Spleen (tissue), 11 donors: ENCODE measurements around the gene CYLD. TPM values are rescaled to one million over a fixed set of nuclear protein-coding genes. Genes with fewer than 3 reads are reported as not detected.

Experiments
- DNase-seq: peaks from one replicate; pipeline ENCODE4 v3.0.0-alpha.2; 2020
- H3K27ac ChIP-seq, 8 donors: fragments of 200-600 bp; sonication (generic) in 7 of 8; 1 replicate in 4 of 8; 2 replicates in 4 of 8; pipeline versions ENCODE4 v1.5.0 to v1.8.0; 2016 to 2021; ENCODE audit warnings: inconsistent platforms in 4 of 8, mild to moderate bottlenecking in 4 of 8, moderate library complexity in 1 of 8
- H3K27me3 ChIP-seq, 7 donors: fragments of 200-600 bp; sonication (generic) in 6 of 7; replicated peaks in 1 of 7; 1 replicate in 4 of 7; 2 replicates in 3 of 7; pipeline versions ENCODE4 v1.5.0 to v1.8.0; 2016 to 2021; ENCODE audit warnings: inconsistent platforms in 3 of 7, mild to moderate bottlenecking in 1 of 7
- H3K36me3 ChIP-seq, 6 donors: fragments of 200-600 bp; sonication (generic) in 5 of 6; 1 replicate in 4 of 6; 2 replicates in 2 of 6; pipeline versions ENCODE4 v1.5.0 to v1.8.0; 2016 to 2021; ENCODE audit warnings: inconsistent platforms in 2 of 6
- H3K4me1 ChIP-seq, 6 donors: fragments of 200-600 bp; sonication (generic) in 5 of 6; 1 replicate in 3 of 6; 2 replicates in 3 of 6; pipeline versions ENCODE4 v1.5.0 to v1.8.0; 2016 to 2021; ENCODE audit warnings: inconsistent platforms in 3 of 6
- H3K4me3 ChIP-seq, 8 donors: fragments of 200-600 bp; sonication (generic) in 7 of 8; 1 replicate in 4 of 8; 2 replicates in 4 of 8; pipeline versions ENCODE4 v1.5.0 to v1.8.0; 2016 to 2021; ENCODE audit warnings: inconsistent platforms in 4 of 8, mild to moderate bottlenecking in 4 of 8, moderate library complexity in 2 of 8
- H3K9me3 ChIP-seq, 8 donors: fragments of 200-600 bp; sonication (generic) in 7 of 8; 1 replicate in 4 of 8; 2 replicates in 4 of 8; pipeline versions ENCODE4 v1.5.0 to v1.8.0; 2016 to 2021; ENCODE audit warnings: inconsistent platforms in 4 of 8
- CTCF ChIP-seq, 11 experiments: fragments of 200-600 bp in 7 of 11; fragments of 450-650 bp in 4 of 11; sonication (generic) in 4 of 11; IDR thresholded peaks in 8 of 11; conservative IDR thresholded peaks in 3 of 11; 1 replicate in 7 of 11; 2 replicates in 4 of 11; pipeline versions ENCODE4 v1.4.0 to v1.8.0; 2016 to 2021; ENCODE audit warnings: antibody characterized with exemption in 11 of 11, inconsistent platforms in 4 of 11, mild to moderate bottlenecking in 1 of 11
- POLR2A ChIP-seq, 3 donors: fragments of 450-650 bp; IDR thresholded peaks; one replicate each; pipeline ENCODE4 v1.5.1; 2017; ENCODE audit warnings: antibody characterized with exemption in 3 of 3, mild to moderate bottlenecking in 1 of 3
- POLR2AphosphoS5 ChIP-seq, 3 donors: sonication (generic); formaldehyde crosslinking; IDR thresholded peaks; one replicate each; pipeline ENCODE4 v1.5.1; 2017; ENCODE audit warnings: antibody characterized with exemption in 3 of 3
- WGBS, 5 donors: extraction: QIAGEN DNeasy Blood & Tissue Kit in 3 of 5; methylation state at CpG; one replicate each; pipeline versions ENCODE4 v1.1.5 to v1.1.7; 2013 to 2018; 5-methylcytosine and 5-hydroxymethylcytosine counted together
- intact Hi-C: fragments of 100-400 bp; cut with DNase I; formaldehyde crosslinking; loops from one replicate; pipeline ENCODE4 v1.15.0; 2023; ENCODE audit warnings: low total_unique reads
- polyA plus RNA-seq, 3 donors: library from polyadenylated mRNA; stranded (reverse); fragments of 200-250 nt; gene quantifications; one replicate each; pipeline ENCODE4 v1.2.1, GENCODE V29; 2013
- total RNA-seq, 7 donors: library from RNA; depleted of rRNA in 3 of 7; stranded (reverse); fragments of >200 nt in 3 of 7; fragmentation: NEBNext Ultra II Directional in 4 of 7; extraction: Animal tissue kit (Norgen Biotek cat#: 25700) in 4 of 7; gene quantifications; one replicate each; pipeline versions ENCODE4 v1.1.0 to v1.2.1, GENCODE V29; 2016 to 2021
- donor health status: healthy with polysubstance abuse.
- donor health status: DM: no; HTN: no; CAD: no; lungs with moderate emphysema.
- donor health status: DM: no; HTN: no; CAD: no.
- donor health status: Bipolar disorder and iron deficiency.
- donor health status: healthy.
- donor health status: DM: no; HTN: no; CAD: no.
- donor health status: DM: yes; HTN: yes; CAD: no.

Gene CYLD
- total and polyA plus RNA-seq, 10 donors: 19.9 to 133 (median 103) TPM

- peaks cover 6 to 22% (median 19%) of the 10 kb centered on the region in 8 donors for H3K9me3 ChIP-seq
- intact Hi-C loops: no loop called here
- no peaks in the 10 kb centered on the region for H3K27me3 ChIP-seq
- TF ChIP-seq POLR2A (IDR thresholded peaks at IDR 0.05) (no peak), POLR2AphosphoS5 (IDR thresholded peaks at IDR 0.05) (peak in 1 of 3 donors; percentile 4)
- DNase-seq: no peak
- H3K27ac ChIP-seq: peak overlapping the region in 5 of 8 donors; percentile 24 to 80 (median 66)
- H3K4me1 ChIP-seq: peaks cover 13 to 71% (median 53%) of the 10 kb centered on the region in 6 donors
- no peak overlapping the region for H3K4me3 ChIP-seq
- 66 to 76% (median 68%) methylated on average over 7 to 10 of the region's 10 CpGs for WGBS, 5 donors
- H3K36me3 ChIP-seq: peaks cover 0 to 32% (median 0%) of the 10 kb centered on the region in 6 donors
These were observed 33.4 kb upstream of the CYLD start for GRCh38 chr16:50708373-50709060.

GRCh38 chr16:50709061-50709684 lies 32.7 kb upstream of the CYLD start:
- peak overlapping the region in 5 of 8 donors; percentile 24 to 80 (median 66) for H3K27ac ChIP-seq
- H3K9me3 ChIP-seq: peaks cover 2 to 16% (median 12%) of the 10 kb centered on the region in 8 donors
- DNase-seq: no peak
- intact Hi-C loops: no loop called here
- peak overlapping the region in 1 of 8 donors; percentile 26 for H3K4me3 ChIP-seq
- peaks cover 0 to 26% (median 0%) of the 10 kb centered on the region in 6 donors for H3K36me3 ChIP-seq
- peaks cover 13 to 73% (median 59%) of the 10 kb centered on the region in 6 donors for H3K4me1 ChIP-seq
- 20 to 45% (median 25%) methylated on average over 8 of the region's 8 CpGs for WGBS, 5 donors
- TF ChIP-seq POLR2A (IDR thresholded peaks at IDR 0.05): no peak
- TF ChIP-seq POLR2AphosphoS5 (IDR thresholded peaks at IDR 0.05): peak in 1 of 3 donors; percentile 56
- no peak for TF ChIP-seq CTCF (IDR thresholded peaks at IDR 0.05 in 8 of 11, conservative IDR thresholded peaks at IDR 0.05 in 3 of 11)
- no peaks in the 10 kb centered on the region for H3K27me3 ChIP-seq

- H3K27ac ChIP-seq: peak overlapping the region in 5 of 8 donors; percentile 24 to 80 (median 66)
- peaks cover 0 to 21% (median 0%) of the 10 kb centered on the region in 6 donors for H3K36me3 ChIP-seq
- DNase-seq: no peak
- no peak for TF ChIP-seq CTCF (IDR thresholded peaks at IDR 0.05 in 8 of 11, conservative IDR thresholded peaks at IDR 0.05 in 3 of 11)
- TF ChIP-seq POLR2A (IDR thresholded peaks at IDR 0.05): no peak
- no peak for TF ChIP-seq POLR2AphosphoS5 (IDR thresholded peaks at IDR 0.05)
- peaks cover 0 to 7% (median 4%) of the 10 kb centered on the region in 8 donors for H3K9me3 ChIP-seq
- intact Hi-C loops: no loop called here
- no peaks in the 10 kb centered on the region for H3K27me3 ChIP-seq
- 85 to 89% (median 88%) methylated on average over 5 of the region's 5 CpGs for WGBS, 5 donors
- peaks cover 13 to 81% (median 65%) of the 10 kb centered on the region in 6 donors for H3K4me1 ChIP-seq
- H3K4me3 ChIP-seq: peak overlapping the region in 1 of 8 donors; percentile 26
These were observed 31.9 kb upstream of the CYLD start for GRCh38 chr16:50709980-50710379.

GRCh38 chr16:50711040-50711439 lies 30.8 kb upstream of the CYLD start:
- Histone ChIP-seq H3K27me3 (no peaks in the 10 kb centered on the region), H3K27ac (peak overlapping the region in 1 of 8 donors; percentile 67), H3K9me3 (no peaks in the 10 kb centered on the region), H3K36me3 (peaks cover 0 to 21% (median 0%) of the 10 kb centered on the region in 6 donors), H3K4me1 (peaks cover 13 to 92% (median 63%) of the 10 kb centered on the region in 6 donors), H3K4me3 (no peak overlapping the region)
- no peak for DNase-seq
- no peak for TF ChIP-seq POLR2AphosphoS5 (IDR thresholded peaks at IDR 0.05)
- TF ChIP-seq CTCF (IDR thresholded peaks at IDR 0.05 in 8 of 11, conservative IDR thresholded peaks at IDR 0.05 in 3 of 11): no peak
- TF ChIP-seq POLR2A (IDR thresholded peaks at IDR 0.05): no peak
- intact Hi-C loops: no loop called here
- WGBS, 5 donors: 89 to 95% (median 92%) methylated on average over 20 to 21 of the region's 21 CpGs
